Smooth muscle cell (in vitro differentiated cells): ENCODE measurements around the gene MEF2B. TPM values are rescaled to one million over a fixed set of nuclear protein-coding genes. Genes with fewer than 3 reads are reported as not detected.

ENCODE experiments used
- DNase-seq: peaks from one replicate; lab custom pipeline; 2025; ENCODE audit not compliant: unreplicated experiment; lab: John Stamatoyannopoulos, UW
- H2AFZ ChIP-seq: fragments of 200-600 bp; sonication (generic); 2 replicates; pipeline ENCODE4 v1.6.0; 2016; ENCODE audit warnings: antibody characterized with exemption, low read depth, mild to moderate bottlenecking
- H3F3A ChIP-seq: fragments of 200-600 bp; sonication (generic); 2 replicates; pipeline ENCODE4 v1.6.0; 2017; ENCODE audit warnings: antibody characterized with exemption, low read depth
- H3K27ac ChIP-seq: fragments of 200-600 bp; sonication (generic); 2 replicates; pipeline ENCODE4 v1.5.1; 2016; ENCODE audit warnings: low read depth, mild to moderate bottlenecking
- H3K27me3 ChIP-seq: fragments of 200-600 bp; sonication (generic); 2 replicates; pipeline ENCODE4 v1.6.1; 2016; ENCODE audit warnings: low read depth, mild to moderate bottlenecking
- H3K36me3 ChIP-seq: fragments of 200-600 bp; sonication (generic); 2 replicates; pipeline ENCODE4 v1.5.1; 2016; ENCODE audit warnings: low read depth
- H3K4me1 ChIP-seq: fragments of 200-600 bp; sonication (generic); 2 replicates; pipeline ENCODE4 v1.5.1; 2016; ENCODE audit warnings: low read depth
- H3K4me2 ChIP-seq: fragments of 200-600 bp; sonication (generic); 2 replicates; pipeline ENCODE4 v1.6.0; 2016; ENCODE audit warnings: mild to moderate bottlenecking
- H3K4me3 ChIP-seq: fragments of 200-600 bp; sonication (generic); 2 replicates; pipeline ENCODE4 v1.5.1; 2016; ENCODE audit warnings: mild to moderate bottlenecking
- H3K79me2 ChIP-seq: fragments of 200-600 bp; sonication (generic); 2 replicates; pipeline ENCODE4 v1.6.0; 2016; ENCODE audit warnings: low read depth, mild to moderate bottlenecking
- H3K9ac ChIP-seq: fragments of 200-600 bp; sonication (generic); 2 replicates; pipeline ENCODE4 v1.6.0; 2016; ENCODE audit warnings: low read depth
- H3K9me3 ChIP-seq: fragments of 200-600 bp; sonication (generic); replicated peaks from 2 replicates; pipeline ENCODE4 v1.5.1; 2016; ENCODE audit warnings: low read depth
- H4K20me1 ChIP-seq: fragments of 200-600 bp; sonication (generic); 2 replicates; pipeline ENCODE4 v1.6.0; 2016; ENCODE audit warnings: low read depth
- CTCF ChIP-seq: fragments of 200-600 bp; sonication (generic); IDR thresholded peaks from 2 replicates; pipeline ENCODE4 v1.5.1; 2017; ENCODE audit warnings: borderline replicate concordance, mild to moderate bottlenecking, antibody characterized with exemption; ENCODE audit not compliant: insufficient read depth, poor library complexity, severe bottlenecking
- WGBS: methylation state at CpG from one replicate; pipeline ENCODE4 v1.1.7; 2016; ENCODE audit warnings: low lambda C conversion rate; 5-methylcytosine and 5-hydroxymethylcytosine counted together
- polyA plus RNA-seq: library from polyadenylated mRNA; unstranded; fragments of >200 nt; fragmentation: Nextera tagmentation; extraction: Ambion mirVana; gene quantifications from 2 replicates; pipeline ENCODE4 v1.2.1, GENCODE V29; 2016
- total RNA-seq: library from RNA; depleted of rRNA; stranded (reverse); fragments of >200 nt; gene quantifications from 2 replicates; pipeline ENCODE4 v1.2.3, GENCODE V29; 2014

Gene MEF2B
- total and polyA plus RNA-seq, 2 experiments from 2014 or later, result 2.9 TPM; not detected in 1

GRCh38 chr19:19132912-19133311 is 37.2 kb downstream of the MEF2B start:
- no peak for DNase-seq
- Histone ChIP-seq H3K9me3 (no peaks in the 10 kb centered on the region), H3K4me2 (no peak overlapping the region), H3K36me3 (no peaks in the 10 kb centered on the region), H3K27ac (no peak overlapping the region), H3K4me3 (no peak overlapping the region), H4K20me1 (no peaks in the 10 kb centered on the region), H3K79me2 (peaks cover 8% of the 10 kb centered on the region), H3K9ac (no peak overlapping the region), H3F3A (no peaks in the 10 kb centered on the region), H3K4me1 (peaks cover 3% of the 10 kb centered on the region), H3K27me3 (no peaks in the 10 kb centered on the region), H2AFZ (no peak overlapping the region)
- TF ChIP-seq CTCF, result no peak
- 99% methylated on average over 12 of the region's 12 CpGs for WGBS

- H3K36me3 ChIP-seq, result no peaks in the 10 kb centered on the region
- no peaks in the 10 kb centered on the region for H3F3A ChIP-seq
- H3K9me3 ChIP-seq, result no peaks in the 10 kb centered on the region
- no peak for TF ChIP-seq CTCF
- no peak overlapping the region for H3K4me2 ChIP-seq
- H3K9ac ChIP-seq, result no peak overlapping the region
- no peak for DNase-seq
- WGBS, result 84% methylated on average over 3 of the region's 3 CpGs
- H4K20me1 ChIP-seq, result no peaks in the 10 kb centered on the region
- H3K27ac ChIP-seq, result no peak overlapping the region
- H3K4me1 ChIP-seq, result no peaks in the 10 kb centered on the region
- H3K79me2 ChIP-seq, result no peaks in the 10 kb centered on the region
- no peak overlapping the region for H3K4me3 ChIP-seq
- H2AFZ ChIP-seq, result no peak overlapping the region
- no peaks in the 10 kb centered on the region for H3K27me3 ChIP-seq
Observed at GRCh38 chr19:19131989-19132388, 38.1 kb downstream of the MEF2B start.

GRCh38 chr19:19126102-19126501 is 44.0 kb downstream of the MEF2B start:
- Histone ChIP-seq H3K9ac (no peak overlapping the region), H3K9me3 (no peaks in the 10 kb centered on the region), H3K27me3 (no peaks in the 10 kb centered on the region), H2AFZ (no peak overlapping the region), H4K20me1 (no peaks in the 10 kb centered on the region), H3K4me3 (no peak overlapping the region), H3K4me1 (no peaks in the 10 kb centered on the region), H3K27ac (no peak overlapping the region), H3K36me3 (peaks cover 9% of the 10 kb centered on the region), H3K4me2 (no peak overlapping the region), H3F3A (no peaks in the 10 kb centered on the region), H3K79me2 (no peaks in the 10 kb centered on the region)
- no peak for TF ChIP-seq CTCF
- 99% methylated on average over 6 of the region's 6 CpGs for WGBS
- no peak for DNase-seq

- Histone ChIP-seq H3K27ac (no peak overlapping the region), H3K4me1 (no peaks in the 10 kb centered on the region), H3K36me3 (peaks cover 9% of the 10 kb centered on the region), H3K9ac (no peak overlapping the region), H3K27me3 (no peaks in the 10 kb centered on the region), H3F3A (no peaks in the 10 kb centered on the region), H3K79me2 (no peaks in the 10 kb centered on the region), H3K9me3 (no peaks in the 10 kb centered on the region), H3K4me3 (no peak overlapping the region), H3K4me2 (no peak overlapping the region), H4K20me1 (no peaks in the 10 kb centered on the region), H2AFZ (no peak overlapping the region)
- DNase-seq, result no peak
- no peak for TF ChIP-seq CTCF
Observed at GRCh38 chr19:19123386-19123785, 46.7 kb downstream of the MEF2B start.
